Articular chondrocyte of knee joint (primary cell): ENCODE measurements around the gene ANKRD63. TPM values are rescaled to one million over a fixed set of nuclear protein-coding genes. Genes with fewer than 3 reads are reported as not detected.

Experiments used
- total RNA-seq: library from RNA; depleted of rRNA; stranded (reverse); fragments of >200 nt; gene quantifications from 2 replicates; pipeline ENCODE4 v1.2.3, GENCODE V29; 2012

ANKRD63 gene
- total RNA-seq = not detected in 2 replicates

GRCh38 chr15:40282869-40283614 is at the start of gene ANKRD63:
TSS of gene ANKRD63 (minus strand) at chr15:40283064. CDS start at chr15:40282586, 478 bp downstream.

GRCh38 chr15:40323239-40323952 is 40.5 kb upstream of the ANKRD63 start, which contains the start of gene INAFM2:
TSS of gene INAFM2 (plus strand) at chr15:40323692. CDS start at chr15:40324056, 364 bp downstream.

GRCh38 chr15:40307421-40308211 is 24.8 kb upstream of the ANKRD63 start, which contains the start of gene PLCB2:
TSS of gene PLCB2 (minus strand) at chr15:40307935. CDS start at chr15:40307672, 263 bp downstream.

GRCh38 chr15:40238532-40239403 is 44.1 kb downstream of the ANKRD63 start, which contains the start of gene PAK6:
TSS of gene PAK6 (plus strand) at chr15:40239063. CDS start at chr15:40264786, 25,723 bp downstream.

Other genes starting within 250 kb of the ANKRD63 start
- 163 and 166 TPM in 2 replicates for gene SRP14, start 243.9 kb downstream of the ANKRD63 start, total RNA-seq
- 3.2 and 3.5 TPM in 2 replicates for gene BMF, start 174.2 kb downstream of the ANKRD63 start, total RNA-seq
- gene BUB1B, start 122.0 kb downstream of the ANKRD63 start, total RNA-seq = 10.7 and 16.3 TPM in 2 replicates
- not detected in 2 replicates for gene PAK6, start 44.0 kb downstream of the ANKRD63 start, total RNA-seq
- gene PLCB2, start 24.9 kb upstream of the ANKRD63 start, total RNA-seq = not detected in 2 replicates
- gene INAFM2, start 40.6 kb upstream of the ANKRD63 start, total RNA-seq = 6.1 and 6.7 TPM in 2 replicates
- gene CCDC9B, start 57.9 kb upstream of the ANKRD63 start, total RNA-seq = 8.5 and 12.5 TPM in 2 replicates
- not detected in 2 replicates for gene PHGR1, start 68.0 kb upstream of the ANKRD63 start, total RNA-seq
- 0.11 and 0.13 TPM in 2 replicates for gene DISP2, start 75.2 kb upstream of the ANKRD63 start, total RNA-seq
- 32.6 and 32.7 TPM in 2 replicates for gene KNSTRN, start 99.7 kb upstream of the ANKRD63 start, total RNA-seq
- gene IVD, start 122.7 kb upstream of the ANKRD63 start, total RNA-seq = 33.5 and 35.7 TPM in 2 replicates
- 5.7 and 8.1 TPM in 2 replicates for gene BAHD1, start 157.9 kb upstream of the ANKRD63 start, total RNA-seq
- gene CHST14, start 187.9 kb upstream of the ANKRD63 start, total RNA-seq = 13.3 and 15.8 TPM in 2 replicates